Measurements from ENCODE around the gene CCDC187. TPM values are rescaled to one million over a fixed set of nuclear protein-coding genes. Genes with fewer than 3 reads are reported as not detected.

The CCDC187 gene
- total RNA-seq, 4 donors from 2014 or later = 0.13 to 0.45 TPM; not detected in 2

GRCh38 chr9:136297766-136298735 lies 5.8 kb downstream of the CCDC187 start:
- H3K9me3 ChIP-seq = no peaks in the 10 kb centered on the region
- H3K4me3 ChIP-seq = no peak overlapping the region
- WGBS = 79% methylated on average over 11 of the region's 26 CpGs
- H3K36me3 ChIP-seq = no peaks in the 10 kb centered on the region
- DNase-seq (ENCODE audit: low spot score in 2 of 2) = no peak
- H3K4me1 ChIP-seq = peaks cover 17% of the 10 kb centered on the region
- TF ChIP-seq POLR2A (IDR thresholded peaks at IDR 0.05) (no peak), POLR2AphosphoS5 (IDR thresholded peaks at IDR 0.05) (no peak), CTCF (IDR thresholded peaks at IDR 0.05) (no peak), EP300 (IDR thresholded peaks at IDR 0.05) (no peak)
- H3K27ac ChIP-seq = no peak overlapping the region
- H3K27me3 ChIP-seq = peaks cover 26% of the 10 kb centered on the region

GRCh38 chr9:136297016-136297691 lies 6.7 kb downstream of the CCDC187 start:
- TF ChIP-seq CTCF (IDR thresholded peaks at IDR 0.05) (no peak), POLR2A (IDR thresholded peaks at IDR 0.05) (no peak), EP300 (IDR thresholded peaks at IDR 0.05) (no peak), POLR2AphosphoS5 (IDR thresholded peaks at IDR 0.05) (no peak)
- H3K4me1 ChIP-seq = peaks cover 22% of the 10 kb centered on the region
- H3K4me3 ChIP-seq = no peak overlapping the region
- H3K9me3 ChIP-seq = no peaks in the 10 kb centered on the region
- 74% methylated on average over 9 of the region's 25 CpGs for WGBS
- H3K27me3 ChIP-seq = peaks cover 17% of the 10 kb centered on the region
- DNase-seq (ENCODE audit: low spot score in 2 of 2) = no peak
- no peaks in the 10 kb centered on the region for H3K36me3 ChIP-seq
- no peak overlapping the region for H3K27ac ChIP-seq

GRCh38 chr9:136296434-136297015 lies 7.4 kb downstream of the CCDC187 start:
- no peaks in the 10 kb centered on the region for H3K9me3 ChIP-seq
- TF ChIP-seq POLR2A (IDR thresholded peaks at IDR 0.05) = no peak
- TF ChIP-seq EP300 (IDR thresholded peaks at IDR 0.05) = no peak
- no peak for TF ChIP-seq CTCF (IDR thresholded peaks at IDR 0.05)
- H3K27me3 ChIP-seq = peaks cover 13% of the 10 kb centered on the region
- no peak overlapping the region for H3K27ac ChIP-seq
- DNase-seq (ENCODE audit: low spot score in 2 of 2) = no peak
- no peak overlapping the region for H3K4me3 ChIP-seq
- 73% methylated on average over 3 of the region's 16 CpGs for WGBS
- H3K36me3 ChIP-seq = no peaks in the 10 kb centered on the region
- peaks cover 28% of the 10 kb centered on the region for H3K4me1 ChIP-seq

GRCh38 chr9:136295542-136296433 lies 8.1 kb downstream of the CCDC187 start:
- Histone ChIP-seq H3K4me1 (peaks cover 28% of the 10 kb centered on the region), H3K4me3 (no peak overlapping the region), H3K27me3 (peaks cover 13% of the 10 kb centered on the region), H3K9me3 (no peaks in the 10 kb centered on the region), H3K36me3 (no peaks in the 10 kb centered on the region), H3K27ac (no peak overlapping the region)
- WGBS = 70% methylated on average over 26 of the region's 37 CpGs
- no peak for DNase-seq (ENCODE audit: low spot score in 2 of 2)
- TF ChIP-seq POLR2AphosphoS5 (IDR thresholded peaks at IDR 0.05) = no peak
- TF ChIP-seq EP300 (IDR thresholded peaks at IDR 0.05) = no peak
- TF ChIP-seq POLR2A (IDR thresholded peaks at IDR 0.05) = no peak
- no peak for TF ChIP-seq CTCF (IDR thresholded peaks at IDR 0.05)
